GM19035 (cell line): ENCODE measurements around the gene TRPM1.

ENCODE experiments used
- ATAC-seq: cut with Tn5 transposase; IDR thresholded peaks from one replicate; pipeline ENCODE4 v1.9.1; 2021; ENCODE audit not compliant: unreplicated experiment

Gene TRPM1

GRCh38 chr15:30984118-30984517 is 117.4 kb downstream of the TRPM1 start:
- ATAC-seq = no peak

GRCh38 chr15:30979457-30979856 is 122.1 kb downstream of the TRPM1 start:
- ATAC-seq = no peak

GRCh38 chr15:30978328-30978727 is 123.2 kb downstream of the TRPM1 start:
- ATAC-seq = no peak

GRCh38 chr15:30974112-30974511 is 127.4 kb downstream of the TRPM1 start:
- ATAC-seq = no peak

GRCh38 chr15:30973379-30973778 is 128.1 kb downstream of the TRPM1 start:
- ATAC-seq = no peak

GRCh38 chr15:30969724-30970123 is 131.8 kb downstream of the TRPM1 start:
- no peak for ATAC-seq

- no peak for ATAC-seq
These were observed 137.8 kb downstream of the TRPM1 start for GRCh38 chr15:30963681-30964080.

GRCh38 chr15:30962659-30963058 is 138.9 kb downstream of the TRPM1 start:
- ATAC-seq = no peak

- ATAC-seq = no peak
These were observed 139.4 kb downstream of the TRPM1 start for GRCh38 chr15:30962079-30962478.

- ATAC-seq = no peak
These were observed 143.3 kb downstream of the TRPM1 start for GRCh38 chr15:30958219-30958618.

GRCh38 chr15:30956216-30957124 is 145.1 kb downstream of the TRPM1 start:
- ATAC-seq = no peak

- ATAC-seq = no peak
These were observed 146.9 kb downstream of the TRPM1 start for GRCh38 chr15:30954674-30955073.

- ATAC-seq = no peak
These were observed 147.7 kb downstream of the TRPM1 start for GRCh38 chr15:30953731-30954378.

GRCh38 chr15:30953183-30953582 is 148.3 kb downstream of the TRPM1 start:
- no peak for ATAC-seq
